Measurements from ENCODE around the gene FLYWCH2. TPM values are rescaled to one million over a fixed set of nuclear protein-coding genes. Genes with fewer than 3 reads are reported as not detected.
A peak's percentile ranks its signal among the peaks of the same experiment; 100 is the strongest.

FLYWCH2 gene
- total and polyA plus RNA-seq, 2 of the 8 experiments (the other 6 are each of a cell fraction or from before 2014, with no cell fraction given) = 16.4 to 30.7 TPM

- Histone ChIP-seq H3K27ac (ENCODE audit: low read depth, low read length) (peak overlapping the region; percentile 63), H4K91ac (replicated peaks; ENCODE audit: insufficient read length, low read length) (peak overlapping the region; percentile 55), H4K8ac (ENCODE audit: extremely low read depth, insufficient read depth, low read length) (peak overlapping the region; percentile 85), H3K4me1 (replicated peaks in 1 of 4; ENCODE audit: control insufficient read depth in 3 of 4, insufficient read depth in 4 of 4, low read length in 3 of 4) (peaks cover 0 to 2% (median 0%) of the 10 kb centered on the region in 4 experiments; a peak in 2 of 7 replicates), H3K23me2 (ENCODE audit: low read depth, low read length) (peaks cover 4% of the 10 kb centered on the region; the same call in 1 of the 2 replicates), H2BK20ac (ENCODE audit: low read length) (no peak overlapping the region), H3K23ac (ENCODE audit: insufficient read length) (no peak overlapping the region), H3K4ac (replicated peaks; ENCODE audit: insufficient read length, low read depth, low read length) (peak overlapping the region; percentile 1), H4K5ac (ENCODE audit: insufficient read length, low read depth, low read length) (peak overlapping the region; percentile 73), H3K9me3 (ENCODE audit: insufficient read depth in 2 of 2, low read depth in 1 of 2, low read length in 1 of 2) (no peaks in the 10 kb centered on the region), H2BK15ac (ENCODE audit: low read length) (no peak overlapping the region), H3K79me1 (ENCODE audit: low read depth, low read length) (no peaks in the 10 kb centered on the region), H3K56ac (replicated peaks; ENCODE audit: insufficient read length, low read depth, low read length) (peak overlapping the region; percentile 0), H3K4me3 (ENCODE audit: extremely low read depth in 1 of 4, insufficient read depth in 2 of 4, low read depth in 3 of 4, low read length in 4 of 4) (peak overlapping the region; percentile 56 to 85 (median 70)), H3K36me3 (ENCODE audit: control insufficient read depth in 2 of 4, insufficient read depth in 4 of 4, low read length in 3 of 4) (no peaks in the 10 kb centered on the region), H2BK120ac (replicated peaks; ENCODE audit: low read depth, low read length) (no peak overlapping the region), H2BK12ac (ENCODE audit: low read depth, low read length) (no peak overlapping the region), H2BK5ac (ENCODE audit: low read depth, low read length) (no peak overlapping the region), H3K27me3 (replicated peaks in 1 of 4; ENCODE audit: control insufficient read depth in 3 of 4, extremely low read depth in 1 of 4, insufficient read depth in 3 of 4, low read length in 3 of 4) (no peaks in the 10 kb centered on the region), H3K18ac (ENCODE audit: extremely low read depth, low read length) (peak overlapping the region; percentile 7; the same call in 1 of the 2 replicates), H4K20me1 (replicated peaks in 1 of 2; ENCODE audit: control insufficient read depth in 1 of 2, insufficient read depth in 2 of 2, low read length in 2 of 2) (no peaks in the 10 kb centered on the region), H3K9ac (replicated peaks in 1 of 4; ENCODE audit: extremely low read depth in 1 of 4, low read depth in 3 of 4, low read length in 3 of 4) (peak overlapping the region; percentile 48 to 83 (median 73)), H3K79me2 (ENCODE audit: control insufficient read depth in 1 of 2, insufficient read depth in 2 of 2, low read length in 2 of 2) (no peaks in the 10 kb centered on the region), H2AFZ (ENCODE audit: low read length) (no peak overlapping the region), H2AK5ac (ENCODE audit: low read depth, low read length) (no peak overlapping the region), H3K4me2 (ENCODE audit: insufficient read depth in 1 of 2, low read depth in 2 of 2, low read length in 2 of 2) (peak overlapping the region; percentile 58 to 89), H3K14ac (ENCODE audit: insufficient read length) (no peak overlapping the region)
- FAIRE-seq = no peak
- no peak for DNase-seq (ENCODE audit: low read depth in 1 of 2, low spot score in 2 of 2)
- 4% methylated on average over 32 of the region's 32 CpGs; no CpG with 5 or more reads in 1 of the 2 experiments for WGBS, 2 experiments (ENCODE audit: extremely low coverage in 1 of 2, insufficient coverage in 1 of 2, insufficient read length in 1 of 2, insufficient replicate concordance in 2 of 2, low coverage in 1 of 2, low lambda C conversion rate in 2 of 2, missing lambda C conversion rate in 1 of 2)
- ChIA-PET POLR2A (ENCODE audit: partially characterized antibody) (interaction anchor here (2.6 kb wide), 1 partner anchor 22 kb away, joined by 11 read pairs; the partner anchor contains the start of gene FLYWCH2), CTCF (ENCODE audit: partially characterized antibody) (interaction anchor here (3.2 kb wide), 1 partner anchor 16 kb away, joined by 29 read pairs; no protein-coding TSS in a partner anchor)
- no peak for TF ChIP-seq KDM1A (IDR thresholded peaks at IDR 0.05; ENCODE audit: borderline replicate concordance, low read length)
- no peak for TF ChIP-seq SP4 (IDR thresholded peaks at IDR 0.05; ENCODE audit: low read length)
- TF ChIP-seq CHD2 (IDR thresholded peaks at IDR 0.05; ENCODE audit: low read length) = no peak
- no peak for TF ChIP-seq KDM5A (IDR thresholded peaks at IDR 0.05; ENCODE audit: low read length)
- no peak for TF ChIP-seq MAX (IDR thresholded peaks at IDR 0.05)
- TF ChIP-seq ZNF274 (IDR thresholded peaks at IDR 0.05; ENCODE audit: borderline replicate concordance, extremely low read depth, low read length) = no peak
- TF ChIP-seq RBBP5 (IDR thresholded peaks at IDR 0.05; ENCODE audit: borderline replicate concordance, low read depth, low read length) = no peak; the same call in 1 of the 2 replicates
- no peak for TF ChIP-seq CHD1 (IDR thresholded peaks at IDR 0.05; ENCODE audit: low read depth, low read length)
- TF ChIP-seq EP300 (IDR thresholded peaks at IDR 0.05; ENCODE audit: borderline replicate concordance in 1 of 2, low read depth in 2 of 2, low read length in 2 of 2) = no peak
- no peak for TF ChIP-seq ATF2 (IDR thresholded peaks at IDR 0.05; ENCODE audit: low read length)
- no peak for TF ChIP-seq JUND (IDR thresholded peaks at IDR 0.05; ENCODE audit: low read length)
- TF ChIP-seq CREB1 (IDR thresholded peaks at IDR 0.05) = no peak
Measured at GRCh38 chr16:2904922-2905240, 21.9 kb downstream of the FLYWCH2 start.
